ENCODE data around the gene OARD1.
A peak's percentile ranks its signal among the peaks of the same experiment; 100 is the strongest.

The OARD1 gene

GRCh38 chr6:41071923-41072835, at the start of gene OARD1 (continued):
- TF ChIP-seq ZSCAN30 (tag by site-specific recombination; IDR thresholded peaks at IDR 0.05) (peak; percentile 60; the same call in 1 of the 2 replicates), SALL2 (tag by site-specific recombination; IDR thresholded peaks at IDR 0.05; ENCODE audit: borderline replicate concordance) (no peak), ZNF121 (tag by site-specific recombination; IDR thresholded peaks at IDR 0.05) (no peak), ZXDB (tag by site-specific recombination; IDR thresholded peaks at IDR 0.05) (0 out of 2 replicates have a peak, but pooled peaks have one; percentile 68), ZNF114 (tag by site-specific recombination; IDR thresholded peaks at IDR 0.05) (no peak), BCL11B (tag by site-specific recombination; IDR thresholded peaks at IDR 0.05; ENCODE audit: low read depth) (no peak), ZBTB17 (tag by site-specific recombination; IDR thresholded peaks at IDR 0.05) (peak; percentile 84), ZBTB21 (tag by site-specific recombination; IDR thresholded peaks at IDR 0.05) (no peak), ZNF155 (tag by site-specific recombination; IDR thresholded peaks at IDR 0.05) (no peak), ZBTB20 (tag by site-specific recombination; IDR thresholded peaks at IDR 0.05) (peak; percentile 88), ZNF654 (tag by site-specific recombination; IDR thresholded peaks at IDR 0.05; ENCODE audit: low read depth) (no peak; the same call in 1 of the 2 replicates), YY2 (tag by site-specific recombination; IDR thresholded peaks at IDR 0.05) (peak; percentile 86; the same call in 1 of the 2 replicates), ZNF521 (tag by site-specific recombination; IDR thresholded peaks at IDR 0.05) (no peak), ZEB2 (tag by site-specific recombination; IDR thresholded peaks at IDR 0.05) (peak; percentile 97), ZNF76 (tag by site-specific recombination; IDR thresholded peaks at IDR 0.05; ENCODE audit: borderline replicate concordance, low read depth) (peak; percentile 84; the same call in 1 of the 2 replicates), ZNF433 (tag by site-specific recombination; IDR thresholded peaks at IDR 0.05; ENCODE audit: low read depth) (no peak), HIC1 (tag by site-specific recombination; IDR thresholded peaks at IDR 0.05) (no peak), ZNF274 (IDR thresholded peaks at IDR 0.05; ENCODE audit: low read length) (no peak), ZNF274 (tag by site-specific recombination; IDR thresholded peaks at IDR 0.05; ENCODE audit: borderline replicate concordance) (no peak)
- TF ChIP-seq, protein P1, sequence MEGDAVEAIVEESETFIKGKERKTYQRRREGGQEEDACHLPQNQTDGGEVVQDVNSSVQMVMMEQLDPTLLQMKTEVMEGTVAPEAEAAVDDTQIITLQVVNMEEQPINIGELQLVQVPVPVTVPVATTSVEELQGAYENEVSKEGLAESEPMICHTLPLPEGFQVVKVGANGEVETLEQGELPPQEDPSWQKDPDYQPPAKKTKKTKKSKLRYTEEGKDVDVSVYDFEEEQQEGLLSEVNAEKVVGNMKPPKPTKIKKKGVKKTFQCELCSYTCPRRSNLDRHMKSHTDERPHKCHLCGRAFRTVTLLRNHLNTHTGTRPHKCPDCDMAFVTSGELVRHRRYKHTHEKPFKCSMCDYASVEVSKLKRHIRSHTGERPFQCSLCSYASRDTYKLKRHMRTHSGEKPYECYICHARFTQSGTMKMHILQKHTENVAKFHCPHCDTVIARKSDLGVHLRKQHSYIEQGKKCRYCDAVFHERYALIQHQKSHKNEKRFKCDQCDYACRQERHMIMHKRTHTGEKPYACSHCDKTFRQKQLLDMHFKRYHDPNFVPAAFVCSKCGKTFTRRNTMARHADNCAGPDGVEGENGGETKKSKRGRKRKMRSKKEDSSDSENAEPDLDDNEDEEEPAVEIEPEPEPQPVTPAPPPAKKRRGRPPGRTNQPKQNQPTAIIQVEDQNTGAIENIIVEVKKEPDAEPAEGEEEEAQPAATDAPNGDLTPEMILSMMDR (tag by site-specific recombination; IDR thresholded peaks at IDR 0.05): no peak
- TF ChIP-seq, protein P2, sequence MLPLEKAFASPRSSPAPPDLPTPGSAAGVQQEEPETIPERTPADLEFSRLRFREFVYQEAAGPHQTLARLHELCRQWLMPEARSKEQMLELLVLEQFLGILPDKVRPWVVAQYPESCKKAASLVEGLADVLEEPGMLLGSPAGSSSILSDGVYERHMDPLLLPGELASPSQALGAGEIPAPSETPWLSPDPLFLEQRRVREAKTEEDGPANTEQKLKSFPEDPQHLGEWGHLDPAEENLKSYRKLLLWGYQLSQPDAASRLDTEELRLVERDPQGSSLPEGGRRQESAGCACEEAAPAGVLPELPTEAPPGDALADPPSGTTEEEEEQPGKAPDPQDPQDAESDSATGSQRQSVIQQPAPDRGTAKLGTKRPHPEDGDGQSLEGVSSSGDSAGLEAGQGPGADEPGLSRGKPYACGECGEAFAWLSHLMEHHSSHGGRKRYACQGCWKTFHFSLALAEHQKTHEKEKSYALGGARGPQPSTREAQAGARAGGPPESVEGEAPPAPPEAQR (tag by site-specific recombination; IDR thresholded peaks at IDR 0.05): peak; percentile 59; the same call in 1 of the 2 replicates
- TF ChIP-seq, protein P3, sequence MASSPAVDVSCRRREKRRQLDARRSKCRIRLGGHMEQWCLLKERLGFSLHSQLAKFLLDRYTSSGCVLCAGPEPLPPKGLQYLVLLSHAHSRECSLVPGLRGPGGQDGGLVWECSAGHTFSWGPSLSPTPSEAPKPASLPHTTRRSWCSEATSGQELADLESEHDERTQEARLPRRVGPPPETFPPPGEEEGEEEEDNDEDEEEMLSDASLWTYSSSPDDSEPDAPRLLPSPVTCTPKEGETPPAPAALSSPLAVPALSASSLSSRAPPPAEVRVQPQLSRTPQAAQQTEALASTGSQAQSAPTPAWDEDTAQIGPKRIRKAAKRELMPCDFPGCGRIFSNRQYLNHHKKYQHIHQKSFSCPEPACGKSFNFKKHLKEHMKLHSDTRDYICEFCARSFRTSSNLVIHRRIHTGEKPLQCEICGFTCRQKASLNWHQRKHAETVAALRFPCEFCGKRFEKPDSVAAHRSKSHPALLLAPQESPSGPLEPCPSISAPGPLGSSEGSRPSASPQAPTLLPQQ (tag by site-specific recombination; IDR thresholded peaks at IDR 0.05): no peak
- TF ChIP-seq, protein P4, sequence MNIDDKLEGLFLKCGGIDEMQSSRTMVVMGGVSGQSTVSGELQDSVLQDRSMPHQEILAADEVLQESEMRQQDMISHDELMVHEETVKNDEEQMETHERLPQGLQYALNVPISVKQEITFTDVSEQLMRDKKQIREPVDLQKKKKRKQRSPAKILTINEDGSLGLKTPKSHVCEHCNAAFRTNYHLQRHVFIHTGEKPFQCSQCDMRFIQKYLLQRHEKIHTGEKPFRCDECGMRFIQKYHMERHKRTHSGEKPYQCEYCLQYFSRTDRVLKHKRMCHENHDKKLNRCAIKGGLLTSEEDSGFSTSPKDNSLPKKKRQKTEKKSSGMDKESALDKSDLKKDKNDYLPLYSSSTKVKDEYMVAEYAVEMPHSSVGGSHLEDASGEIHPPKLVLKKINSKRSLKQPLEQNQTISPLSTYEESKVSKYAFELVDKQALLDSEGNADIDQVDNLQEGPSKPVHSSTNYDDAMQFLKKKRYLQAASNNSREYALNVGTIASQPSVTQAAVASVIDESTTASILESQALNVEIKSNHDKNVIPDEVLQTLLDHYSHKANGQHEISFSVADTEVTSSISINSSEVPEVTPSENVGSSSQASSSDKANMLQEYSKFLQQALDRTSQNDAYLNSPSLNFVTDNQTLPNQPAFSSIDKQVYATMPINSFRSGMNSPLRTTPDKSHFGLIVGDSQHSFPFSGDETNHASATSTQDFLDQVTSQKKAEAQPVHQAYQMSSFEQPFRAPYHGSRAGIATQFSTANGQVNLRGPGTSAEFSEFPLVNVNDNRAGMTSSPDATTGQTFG (tag by site-specific recombination; IDR thresholded peaks at IDR 0.05; ENCODE audit: borderline replicate concordance): no peak
- TF ChIP-seq, protein P5, sequence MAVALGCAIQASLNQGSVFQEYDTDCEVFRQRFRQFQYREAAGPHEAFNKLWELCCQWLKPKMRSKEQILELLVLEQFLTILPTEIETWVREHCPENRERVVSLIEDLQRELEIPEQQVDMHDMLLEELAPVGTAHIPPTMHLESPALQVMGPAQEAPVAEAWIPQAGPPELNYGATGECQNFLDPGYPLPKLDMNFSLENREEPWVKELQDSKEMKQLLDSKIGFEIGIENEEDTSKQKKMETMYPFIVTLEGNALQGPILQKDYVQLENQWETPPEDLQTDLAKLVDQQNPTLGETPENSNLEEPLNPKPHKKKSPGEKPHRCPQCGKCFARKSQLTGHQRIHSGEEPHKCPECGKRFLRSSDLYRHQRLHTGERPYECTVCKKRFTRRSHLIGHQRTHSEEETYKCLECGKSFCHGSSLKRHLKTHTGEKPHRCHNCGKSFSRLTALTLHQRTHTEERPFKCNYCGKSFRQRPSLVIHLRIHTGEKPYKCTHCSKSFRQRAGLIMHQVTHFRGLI (tag by site-specific recombination; IDR thresholded peaks at IDR 0.05): peak; percentile 89
- TF ChIP-seq, protein P6, sequence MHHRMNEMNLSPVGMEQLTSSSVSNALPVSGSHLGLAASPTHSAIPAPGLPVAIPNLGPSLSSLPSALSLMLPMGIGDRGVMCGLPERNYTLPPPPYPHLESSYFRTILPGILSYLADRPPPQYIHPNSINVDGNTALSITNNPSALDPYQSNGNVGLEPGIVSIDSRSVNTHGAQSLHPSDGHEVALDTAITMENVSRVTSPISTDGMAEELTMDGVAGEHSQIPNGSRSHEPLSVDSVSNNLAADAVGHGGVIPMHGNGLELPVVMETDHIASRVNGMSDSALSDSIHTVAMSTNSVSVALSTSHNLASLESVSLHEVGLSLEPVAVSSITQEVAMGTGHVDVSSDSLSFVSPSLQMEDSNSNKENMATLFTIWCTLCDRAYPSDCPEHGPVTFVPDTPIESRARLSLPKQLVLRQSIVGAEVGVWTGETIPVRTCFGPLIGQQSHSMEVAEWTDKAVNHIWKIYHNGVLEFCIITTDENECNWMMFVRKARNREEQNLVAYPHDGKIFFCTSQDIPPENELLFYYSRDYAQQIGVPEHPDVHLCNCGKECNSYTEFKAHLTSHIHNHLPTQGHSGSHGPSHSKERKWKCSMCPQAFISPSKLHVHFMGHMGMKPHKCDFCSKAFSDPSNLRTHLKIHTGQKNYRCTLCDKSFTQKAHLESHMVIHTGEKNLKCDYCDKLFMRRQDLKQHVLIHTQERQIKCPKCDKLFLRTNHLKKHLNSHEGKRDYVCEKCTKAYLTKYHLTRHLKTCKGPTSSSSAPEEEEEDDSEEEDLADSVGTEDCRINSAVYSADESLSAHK (tag by site-specific recombination; IDR thresholded peaks at IDR 0.05): peak; percentile 22; the same call in 1 of the 2 replicates

All from HEK293 (cell line).